Lung (tissue), 12 donors: ENCODE measurements around the gene GPC6. TPM values are rescaled to one million over a fixed set of nuclear protein-coding genes. Genes with fewer than 3 reads are reported as not detected.

Source experiments
- ATAC-seq: fragments of 200-7000 bp; cut with Tn5 transposase; one replicate; pipeline ENCODE4 v1.9.1; 2020; ENCODE audit warnings: moderate number of reproducible peaks; ENCODE audit not compliant: insufficient read depth, low FRiP score
- DNase-seq, 3 donors: peaks; one replicate each; pipeline ENCODE4 v3.0.0-alpha.2; 2013 to 2017
- H3K27ac ChIP-seq, 2 donors: one replicate each; pipeline ENCODE4 v1.5.1; 2013; ENCODE audit warnings: mild to moderate bottlenecking in 2 of 2, moderate library complexity in 2 of 2, control low read depth in 1 of 2, inconsistent platforms in 1 of 2, low read depth in 1 of 2, low read length in 1 of 2
- H3K27me3 ChIP-seq, 3 donors: one replicate each; pipeline ENCODE4 v1.5.1; 2013; ENCODE audit warnings: low read length in 2 of 3; ENCODE audit not compliant: control insufficient read depth in 3 of 3, insufficient read depth in 3 of 3
- H3K36me3 ChIP-seq, 4 donors: one replicate each; pipeline ENCODE4 v1.5.1; 2013; ENCODE audit warnings: low read length in 4 of 4, mild to moderate bottlenecking in 1 of 4, moderate library complexity in 1 of 4; ENCODE audit not compliant: control insufficient read depth in 4 of 4, insufficient read depth in 4 of 4
- H3K4me1 ChIP-seq, 5 donors: one replicate each; pipeline ENCODE4 v1.5.1; 2013; ENCODE audit warnings: low read length in 5 of 5, mild to moderate bottlenecking in 2 of 5, moderate library complexity in 1 of 5; ENCODE audit not compliant: control insufficient read depth in 5 of 5, insufficient read depth in 5 of 5
- H3K4me3 ChIP-seq: one replicate; pipeline ENCODE4 v1.5.1; 2013; ENCODE audit warnings: mild to moderate bottlenecking, control low read depth, moderate library complexity
- H3K9ac ChIP-seq, 2 donors: one replicate each; pipeline ENCODE4 v1.5.1; 2013; ENCODE audit warnings: low read length in 2 of 2, control low read depth in 1 of 2; ENCODE audit not compliant: insufficient read depth in 1 of 2
- H3K9me3 ChIP-seq, 4 donors: one replicate each; pipeline ENCODE4 v1.5.1; 2013; ENCODE audit warnings: low read length in 3 of 4, mild to moderate bottlenecking in 1 of 4, moderate library complexity in 1 of 4; ENCODE audit not compliant: control insufficient read depth in 4 of 4, insufficient read depth in 3 of 4
- whole genome bisulfite sequencing, 2 donors: extraction: QIAGEN DNeasy Blood & Tissue Kit; methylation state at CpG; one replicate each; pipeline ENCODE4 v1.1.7; 2013; 5-methylcytosine and 5-hydroxymethylcytosine counted together
- polyA plus RNA-seq, 2 donors: library from polyadenylated mRNA; stranded (reverse); fragments of 200-250 nt; gene quantifications; one replicate each; pipeline ENCODE4 v1.2.1, GENCODE V29; 2013
- total RNA-seq, 2 donors: library from RNA; depleted of rRNA in 1 of 2; stranded (reverse); fragments of >200 nt in 1 of 2; gene quantifications; one replicate each; pipeline ENCODE4 v1.2.1, GENCODE V29; 2014 to 2021
- TF ChIP-seq, protein P1 (sequence below): IDR thresholded peaks from 2 replicates; pipeline ENCODE4 v1.5.1; 2012; ENCODE audit warnings: mild to moderate bottlenecking; ENCODE audit errors: control extremely low read depth, extremely low read depth
- donor health status: control.
- donor health status: control.
- donor health status: Bipolar disorder and iron deficiency.
- donor health status: healthy.
- donor health status: DM: yes; HTN: yes; CAD: no.

The GPC6 gene
- total and polyA plus RNA-seq, 4 donors: 0.45 to 31.4 (median 4.8) TPM

DNA sequence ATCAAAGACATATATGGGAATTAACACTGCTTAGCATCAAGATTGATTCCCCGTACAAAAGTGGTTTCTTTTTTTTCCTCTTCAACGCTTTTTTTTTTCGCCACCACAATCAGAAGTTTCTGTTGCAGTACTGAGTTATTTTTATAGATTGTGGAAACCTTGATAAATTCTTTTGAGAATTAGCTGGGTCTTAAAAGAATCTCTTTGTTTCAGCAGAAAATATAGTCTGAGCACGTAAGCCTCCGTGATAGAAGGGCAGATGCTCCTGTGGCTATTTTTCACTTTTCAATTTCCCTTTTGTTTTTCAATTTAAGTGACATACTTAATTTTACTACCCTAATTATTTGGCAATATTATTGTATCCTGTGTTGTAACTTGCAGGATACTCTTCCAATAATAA is 721.0 kb downstream of the GPC6 start:
- WGBS, 2 donors: 89 to 92% methylated on average over 5 of the region's 5 CpGs
- TF ChIP-seq, protein P1, sequence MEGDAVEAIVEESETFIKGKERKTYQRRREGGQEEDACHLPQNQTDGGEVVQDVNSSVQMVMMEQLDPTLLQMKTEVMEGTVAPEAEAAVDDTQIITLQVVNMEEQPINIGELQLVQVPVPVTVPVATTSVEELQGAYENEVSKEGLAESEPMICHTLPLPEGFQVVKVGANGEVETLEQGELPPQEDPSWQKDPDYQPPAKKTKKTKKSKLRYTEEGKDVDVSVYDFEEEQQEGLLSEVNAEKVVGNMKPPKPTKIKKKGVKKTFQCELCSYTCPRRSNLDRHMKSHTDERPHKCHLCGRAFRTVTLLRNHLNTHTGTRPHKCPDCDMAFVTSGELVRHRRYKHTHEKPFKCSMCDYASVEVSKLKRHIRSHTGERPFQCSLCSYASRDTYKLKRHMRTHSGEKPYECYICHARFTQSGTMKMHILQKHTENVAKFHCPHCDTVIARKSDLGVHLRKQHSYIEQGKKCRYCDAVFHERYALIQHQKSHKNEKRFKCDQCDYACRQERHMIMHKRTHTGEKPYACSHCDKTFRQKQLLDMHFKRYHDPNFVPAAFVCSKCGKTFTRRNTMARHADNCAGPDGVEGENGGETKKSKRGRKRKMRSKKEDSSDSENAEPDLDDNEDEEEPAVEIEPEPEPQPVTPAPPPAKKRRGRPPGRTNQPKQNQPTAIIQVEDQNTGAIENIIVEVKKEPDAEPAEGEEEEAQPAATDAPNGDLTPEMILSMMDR: no peak

DNA sequence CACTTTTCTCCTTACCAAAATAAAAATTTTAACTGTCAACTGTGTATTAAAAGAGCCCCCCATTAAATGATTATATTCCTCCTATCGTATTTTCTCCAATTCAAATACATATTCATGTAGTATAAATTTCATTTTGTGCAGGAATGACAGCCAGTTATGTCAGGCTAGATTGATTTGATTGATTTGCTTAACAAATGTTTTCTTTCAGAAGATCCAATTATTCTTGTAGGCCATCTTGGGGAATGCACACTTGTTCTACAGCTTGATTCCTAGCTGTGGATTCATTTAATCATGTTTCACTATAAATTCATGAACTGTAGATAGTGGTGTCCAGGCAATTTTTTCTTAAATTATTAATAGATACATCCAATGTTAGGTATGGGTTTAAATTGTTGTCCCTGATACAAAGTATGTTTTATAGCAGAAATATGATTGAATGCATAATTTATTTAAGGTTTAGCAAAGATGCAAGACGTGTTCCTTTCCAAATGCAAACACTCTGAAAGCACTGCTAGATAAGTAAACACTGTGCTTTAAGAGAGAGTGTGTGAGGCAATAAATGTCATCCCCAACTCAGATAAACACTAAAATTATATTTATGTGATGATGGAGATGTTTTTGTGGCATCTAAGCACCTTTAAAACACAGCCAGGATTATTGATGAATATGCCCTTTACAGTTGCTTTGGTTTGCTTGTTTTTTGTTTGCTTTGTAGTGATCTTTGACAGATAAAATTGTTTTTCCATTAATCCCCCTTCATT is 721.7 kb downstream of the GPC6 start:
- no peaks in the 10 kb centered on the region for H3K9me3 ChIP-seq
- H3K9ac ChIP-seq: no peak overlapping the region
- H3K4me1 ChIP-seq: peaks cover 0 to 4% (median 0%) of the 10 kb centered on the region in 5 donors
- TF ChIP-seq, protein P1: no peak
- no peaks in the 10 kb centered on the region for H3K36me3 ChIP-seq
- DNase-seq (peak in 2 of 3 donors; percentile 14 to 53), ATAC-seq (no peak)
- WGBS, 2 donors: 61 to 78% methylated on average over 2 of the region's 2 CpGs
- H3K27me3 ChIP-seq: no peaks in the 10 kb centered on the region
- H3K4me3 ChIP-seq: no peak overlapping the region
- no peak overlapping the region for H3K27ac ChIP-seq

More for the DNA sequence above, 721.0 kb downstream of the GPC6 start:
- no peak overlapping the region for H3K27ac ChIP-seq
- H3K27me3 ChIP-seq: no peaks in the 10 kb centered on the region
- no peak for ATAC-seq
- H3K4me1 ChIP-seq: peaks cover 0 to 4% (median 0%) of the 10 kb centered on the region in 5 donors
- H3K36me3 ChIP-seq: no peaks in the 10 kb centered on the region
- H3K9ac ChIP-seq: no peak overlapping the region
- DNase-seq: no peak
- no peaks in the 10 kb centered on the region for H3K9me3 ChIP-seq
- H3K4me3 ChIP-seq: no peak overlapping the region

DNA sequence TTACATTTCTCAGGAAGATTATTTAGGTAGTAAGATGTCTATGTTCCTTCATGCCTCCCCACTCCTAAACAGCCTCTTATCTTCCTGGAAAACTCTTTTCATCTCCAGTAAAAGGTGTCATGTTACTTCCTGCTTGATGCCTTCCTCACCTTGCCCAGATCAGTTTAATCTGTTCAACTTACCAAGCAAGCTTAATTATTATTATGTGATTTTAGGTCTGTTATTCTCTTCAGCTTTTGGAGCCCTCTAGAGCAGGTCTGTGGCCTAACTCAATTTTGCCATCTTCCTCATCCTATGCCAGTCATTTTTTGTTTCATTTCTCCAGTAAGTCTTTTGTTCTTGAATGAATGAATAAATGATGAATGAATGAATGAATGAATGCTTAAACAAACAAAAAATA is 724.5 kb downstream of the GPC6 start:
- H3K27ac ChIP-seq: no peak overlapping the region
- no peak overlapping the region for H3K4me3 ChIP-seq
- H3K4me1 ChIP-seq: peaks cover 0 to 4% (median 0%) of the 10 kb centered on the region in 5 donors
- TF ChIP-seq, protein P1: no peak
- ATAC-seq (no peak), DNase-seq (peak in 1 of 3 donors; percentile 37)
- no peaks in the 10 kb centered on the region for H3K36me3 ChIP-seq
- H3K9me3 ChIP-seq: no peaks in the 10 kb centered on the region
- H3K27me3 ChIP-seq: no peaks in the 10 kb centered on the region
- no peak overlapping the region for H3K9ac ChIP-seq

DNA sequence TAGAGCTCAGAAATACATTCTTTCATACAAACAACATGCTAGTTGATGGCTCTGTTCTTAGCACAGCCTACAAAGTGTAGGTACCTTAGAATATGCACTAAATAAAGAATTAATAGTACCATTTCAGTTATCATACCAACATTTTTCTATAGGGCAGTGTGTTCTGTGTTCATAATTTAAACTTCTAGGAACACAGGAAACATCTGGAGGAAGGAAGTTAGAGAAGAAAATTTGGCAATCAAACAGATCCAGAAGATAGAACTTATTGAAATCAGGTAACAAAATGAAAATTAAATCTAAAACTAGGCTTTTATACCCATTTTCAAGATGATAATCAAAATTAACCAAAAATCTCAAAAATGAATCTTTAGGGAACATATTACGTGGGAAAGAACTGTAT is 725.3 kb downstream of the GPC6 start:
- ATAC-seq (no peak), DNase-seq (no peak)
- Histone ChIP-seq H3K4me3 (no peak overlapping the region), H3K27ac (no peak overlapping the region), H3K4me1 (peaks cover 0 to 4% (median 0%) of the 10 kb centered on the region in 5 donors), H3K27me3 (no peaks in the 10 kb centered on the region), H3K9ac (no peak overlapping the region), H3K36me3 (no peaks in the 10 kb centered on the region), H3K9me3 (no peaks in the 10 kb centered on the region)
- TF ChIP-seq, protein P1: no peak
- 97 to 98% methylated on average over 1 of the region's 1 CpG for WGBS, 2 donors
